Measurements from ENCODE around the gene SLC9A8. TPM values are rescaled to one million over a fixed set of nuclear protein-coding genes. Genes with fewer than 3 reads are reported as not detected.
"Not testable (repeated sequence)": the region's sequence is repeated elsewhere in the genome, so short reads cannot be mapped to it uniquely, and the experiment has no call there.

Gene SLC9A8
- total and polyA plus RNA-seq, 8 donors, result 7.5 to 16.7 (median 8.8) TPM

- intact Hi-C loops (cut with DNase I), result no loop called here
- DNase-seq (no peak), ATAC-seq (no peak)
- H3K4me3 ChIP-seq, result no peak overlapping the region
- H3K27ac ChIP-seq, result no peak overlapping the region
- no peaks in the 10 kb centered on the region for H3K9me3 ChIP-seq
- no peak for TF ChIP-seq CTCF (IDR thresholded peaks at IDR 0.05)
- peaks cover 0 to 46% of the 10 kb centered on the region in 2 donors for H3K4me1 ChIP-seq
- no peaks in the 10 kb centered on the region for H3K27me3 ChIP-seq
- H3K36me3 ChIP-seq, result no peaks in the 10 kb centered on the region
These were observed 12.9 kb upstream of the SLC9A8 start for GRCh38 chr20:49799698-49800097.

DNA sequence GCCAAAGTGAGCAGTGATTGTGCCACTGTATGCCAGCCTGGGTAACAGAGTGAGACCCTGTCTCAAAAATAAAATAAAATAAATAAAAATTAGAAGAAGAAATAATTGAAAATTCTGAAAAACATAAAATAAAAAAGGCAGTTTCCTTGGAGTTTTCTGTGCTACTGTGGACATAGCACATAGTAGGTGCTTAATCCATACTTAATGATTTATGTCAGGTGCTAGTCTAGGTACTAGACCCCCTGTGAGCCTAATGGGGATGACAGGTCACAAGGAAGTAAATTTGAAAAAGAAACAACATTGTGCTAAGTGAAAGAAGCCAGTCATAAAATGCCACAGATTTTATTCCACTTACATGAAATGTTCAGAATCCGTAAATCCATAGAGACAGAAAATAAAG, 9.2 kb upstream of the SLC9A8 start:
- DNase-seq (no peak), ATAC-seq (no peak)
- TF ChIP-seq CTCF (IDR thresholded peaks at IDR 0.05), result no peak
- Histone ChIP-seq H3K27ac (no peak overlapping the region), H3K4me1 (peaks cover 0 to 40% of the 10 kb centered on the region in 2 donors), H3K9me3 (no peaks in the 10 kb centered on the region), H3K27me3 (no peaks in the 10 kb centered on the region), H3K4me3 (no peak overlapping the region), H3K36me3 (no peaks in the 10 kb centered on the region)
- intact Hi-C loops (cut with DNase I), result no loop called here

DNA sequence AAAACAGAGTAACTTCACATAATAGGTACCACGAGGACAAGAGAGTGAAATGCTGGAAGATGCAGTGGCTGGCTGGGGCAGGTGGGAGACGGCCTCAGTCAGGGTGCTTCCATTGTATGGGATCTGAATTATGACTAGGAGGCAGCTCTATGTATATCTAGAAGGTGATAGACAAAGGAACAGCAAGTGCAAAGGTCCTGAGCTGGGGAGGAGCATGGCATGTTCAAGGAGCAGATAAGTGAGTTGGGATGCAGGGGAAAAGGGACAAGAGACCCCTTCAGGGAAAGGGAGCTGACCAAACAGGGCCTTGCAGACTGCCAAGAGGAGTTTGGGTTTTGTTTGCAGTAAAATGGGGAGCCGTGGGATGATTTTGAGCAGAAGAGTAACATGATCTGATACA, 8.3 kb upstream of the SLC9A8 start:
- no peaks in the 10 kb centered on the region for H3K36me3 ChIP-seq
- DNase-seq (no peak), ATAC-seq (no peak)
- intact Hi-C loops (cut with DNase I), result no loop called here
- TF ChIP-seq CTCF (IDR thresholded peaks at IDR 0.05), result no peak
- H3K9me3 ChIP-seq, result no peaks in the 10 kb centered on the region
- no peak overlapping the region for H3K27ac ChIP-seq
- peaks cover 0 to 40% of the 10 kb centered on the region in 2 donors for H3K4me1 ChIP-seq
- H3K4me3 ChIP-seq, result no peak overlapping the region
- H3K27me3 ChIP-seq, result no peaks in the 10 kb centered on the region

DNA sequence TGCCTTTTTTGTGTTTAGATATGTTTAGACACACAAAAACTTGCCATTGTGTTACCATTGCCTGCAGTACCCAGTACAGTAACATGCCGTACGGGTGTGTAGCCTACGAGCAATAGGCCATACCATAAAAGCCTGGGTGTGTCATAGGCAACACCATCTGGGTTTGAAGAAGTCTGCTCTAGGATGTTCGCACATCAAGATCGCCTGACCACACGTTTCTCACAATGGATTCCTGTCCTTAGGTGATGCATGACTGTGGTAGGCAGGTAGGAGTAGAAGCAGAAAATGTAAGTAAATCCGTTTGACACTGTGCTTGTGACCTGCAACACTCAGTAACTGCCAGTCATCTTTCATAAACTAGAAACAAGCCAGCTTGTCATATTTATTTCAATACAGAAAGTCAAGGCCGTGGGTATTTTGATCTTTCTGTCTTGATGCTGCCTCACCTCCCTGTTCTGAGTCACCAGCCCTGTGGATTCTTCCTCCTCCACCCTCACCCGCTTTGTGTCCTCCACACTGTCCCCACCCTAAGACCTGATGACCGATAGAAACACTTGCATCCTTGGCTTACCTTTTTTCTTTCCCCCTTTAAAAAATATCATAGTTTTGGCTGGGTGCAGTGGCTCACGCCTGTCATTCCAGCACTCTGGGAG, 7.3 kb upstream of the SLC9A8 start:
- H3K36me3 ChIP-seq, ATAC-seq: not testable (repeated sequence)

GRCh38 chr20:49808753-49809152, 3.9 kb upstream of the SLC9A8 start:
- intact Hi-C loops (cut with DNase I), result no loop called here

More for the DNA sequence above, 7.3 kb upstream of the SLC9A8 start:
- H3K27me3 ChIP-seq; intact Hi-C loops (cut with DNase I); H3K27ac ChIP-seq; H3K9me3 ChIP-seq; DNase-seq; H3K4me3 ChIP-seq: not testable (repeated sequence)
- H3K4me1 ChIP-seq, result peaks cover 0 to 31% of the 10 kb centered on the region in 2 donors

More at GRCh38 chr20:49808753-49809152, 3.9 kb upstream of the SLC9A8 start:
- H3K36me3 ChIP-seq, result no peaks in the 10 kb centered on the region
- no peak overlapping the region for H3K4me3 ChIP-seq
- DNase-seq, result no peak
- ATAC-seq, result no peak
- peaks cover 10 to 30% of the 10 kb centered on the region in 2 donors for H3K4me1 ChIP-seq
- TF ChIP-seq CTCF (IDR thresholded peaks at IDR 0.05), result no peak
- H3K27ac ChIP-seq, result no peak overlapping the region
- no peaks in the 10 kb centered on the region for H3K9me3 ChIP-seq
- no peaks in the 10 kb centered on the region for H3K27me3 ChIP-seq
